D721Med (cell line): ENCODE data around the gene ANKRD12.
"Not testable (repeated sequence)": the region's sequence is repeated elsewhere in the genome, so short reads cannot be mapped to it uniquely, and the experiment has no call there.

Source experiments
- DNase-seq: peaks from one replicate; pipeline ENCODE4 v3.0.0; 2011; ENCODE audit warnings: low spot score; ENCODE audit not compliant: insufficient read length
- FAIRE-seq: peaks from 2 replicates; lab custom pipeline; 2011; peaks lifted over from hg19 to GRCh38; lab: Jason Lieb, UNC
- TF ChIP-seq, protein P1 (sequence below): IDR thresholded peaks from 2 replicates; pipeline ENCODE4 v1.5.1; 2012; ENCODE audit warnings: mild to moderate bottlenecking, control low read depth; ENCODE audit not compliant: insufficient read depth; ENCODE audit errors: missing control alignments

ANKRD12 gene

GRCh38 chr18:9248661-9249060, 112.1 kb downstream of the ANKRD12 start:
- FAIRE-seq: no peak
- TF ChIP-seq, protein P1, sequence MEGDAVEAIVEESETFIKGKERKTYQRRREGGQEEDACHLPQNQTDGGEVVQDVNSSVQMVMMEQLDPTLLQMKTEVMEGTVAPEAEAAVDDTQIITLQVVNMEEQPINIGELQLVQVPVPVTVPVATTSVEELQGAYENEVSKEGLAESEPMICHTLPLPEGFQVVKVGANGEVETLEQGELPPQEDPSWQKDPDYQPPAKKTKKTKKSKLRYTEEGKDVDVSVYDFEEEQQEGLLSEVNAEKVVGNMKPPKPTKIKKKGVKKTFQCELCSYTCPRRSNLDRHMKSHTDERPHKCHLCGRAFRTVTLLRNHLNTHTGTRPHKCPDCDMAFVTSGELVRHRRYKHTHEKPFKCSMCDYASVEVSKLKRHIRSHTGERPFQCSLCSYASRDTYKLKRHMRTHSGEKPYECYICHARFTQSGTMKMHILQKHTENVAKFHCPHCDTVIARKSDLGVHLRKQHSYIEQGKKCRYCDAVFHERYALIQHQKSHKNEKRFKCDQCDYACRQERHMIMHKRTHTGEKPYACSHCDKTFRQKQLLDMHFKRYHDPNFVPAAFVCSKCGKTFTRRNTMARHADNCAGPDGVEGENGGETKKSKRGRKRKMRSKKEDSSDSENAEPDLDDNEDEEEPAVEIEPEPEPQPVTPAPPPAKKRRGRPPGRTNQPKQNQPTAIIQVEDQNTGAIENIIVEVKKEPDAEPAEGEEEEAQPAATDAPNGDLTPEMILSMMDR: no peak
- DNase-seq: no peak

- TF ChIP-seq, protein P1: no peak
- DNase-seq: no peak
- FAIRE-seq: no peak
These were observed 112.7 kb downstream of the ANKRD12 start for GRCh38 chr18:9249254-9249653.

DNA sequence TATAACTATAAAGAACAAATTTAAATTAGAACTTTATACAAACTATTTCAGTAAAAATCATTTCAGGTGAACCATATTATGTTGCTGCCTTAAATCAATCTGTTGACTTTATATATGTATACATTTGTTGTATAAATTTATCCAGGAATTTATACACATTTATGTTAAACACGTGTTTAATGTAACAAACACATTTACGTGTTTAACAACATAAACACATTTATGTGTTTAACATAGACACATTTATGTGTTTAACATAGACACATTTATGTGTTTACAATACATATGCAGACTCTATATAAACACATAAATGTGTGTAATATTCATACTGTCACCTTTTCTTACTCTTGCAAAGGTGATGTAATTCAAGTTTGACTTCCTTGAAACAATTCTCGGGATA, 122.6 kb downstream of the ANKRD12 start:
- FAIRE-seq (peak; percentile 48), DNase-seq (no peak)
- TF ChIP-seq, protein P1: no peak

DNA sequence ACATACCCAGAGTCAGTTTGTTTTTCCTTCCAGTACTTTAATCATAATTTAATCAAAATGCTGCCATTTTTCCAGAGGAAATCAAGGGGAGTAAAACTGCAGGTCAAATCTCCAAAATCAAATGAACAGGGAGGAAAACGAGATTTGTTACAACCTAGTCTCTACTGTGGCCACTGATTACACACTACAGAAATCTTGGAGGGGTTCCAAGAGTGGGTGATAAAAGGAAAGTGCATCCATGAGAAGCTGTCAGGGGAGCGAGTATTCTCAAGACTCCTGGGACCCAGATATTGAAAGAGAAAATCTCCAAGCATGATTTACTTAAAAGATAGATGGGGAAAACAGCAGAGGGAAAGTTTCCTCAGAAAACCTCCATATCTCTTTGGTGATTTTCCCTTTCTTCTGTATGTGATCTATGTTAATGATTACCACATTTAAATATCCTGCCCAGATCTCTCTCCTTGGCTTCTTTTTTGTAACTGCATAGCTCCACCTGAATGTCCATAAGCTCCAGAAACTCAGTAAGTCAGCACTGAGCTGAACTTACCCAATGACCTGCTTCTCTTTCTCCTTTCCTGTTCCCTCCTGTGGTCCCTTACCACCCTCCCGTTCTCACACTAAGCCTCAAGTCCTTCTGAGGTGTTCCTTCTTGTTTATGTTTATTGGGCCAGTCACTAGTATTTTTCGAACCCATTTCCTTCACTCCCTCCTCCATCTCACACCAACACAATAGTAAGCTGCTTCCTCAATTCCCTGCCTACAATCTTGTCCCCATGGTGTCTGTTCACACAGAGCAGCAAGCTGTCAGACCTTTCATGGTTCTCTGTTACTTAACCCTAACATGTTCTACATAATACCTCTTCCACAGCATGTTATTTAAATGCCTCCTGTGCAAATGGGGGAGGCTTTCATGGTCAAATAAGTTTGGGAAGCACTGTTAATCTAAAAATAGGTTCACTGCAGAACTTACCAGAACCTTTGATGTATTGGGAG, 124.1 kb downstream of the ANKRD12 start:
- FAIRE-seq (no peak), DNase-seq (no peak)
- TF ChIP-seq, protein P1: no peak

DNA sequence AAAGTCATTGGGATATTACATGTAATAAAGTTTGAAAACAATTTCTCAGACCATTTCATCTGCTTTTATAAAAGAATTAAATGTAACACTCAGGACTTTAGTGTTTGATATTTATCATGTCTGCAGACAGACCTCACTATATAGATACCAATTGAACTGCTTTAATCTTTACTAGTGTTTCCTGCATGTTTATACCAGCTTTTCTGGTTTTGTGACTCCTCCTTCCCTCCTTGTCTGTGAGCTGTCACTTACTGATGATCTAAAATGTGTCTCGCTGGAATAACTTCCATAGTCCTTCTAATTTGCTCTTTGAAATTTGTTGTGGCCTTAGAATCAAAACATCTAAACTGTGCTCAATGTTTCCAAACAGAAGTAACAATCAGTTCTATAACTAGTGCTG, 126.7 kb downstream of the ANKRD12 start:
- no peak for FAIRE-seq
- TF ChIP-seq, protein P1: no peak

DNA sequence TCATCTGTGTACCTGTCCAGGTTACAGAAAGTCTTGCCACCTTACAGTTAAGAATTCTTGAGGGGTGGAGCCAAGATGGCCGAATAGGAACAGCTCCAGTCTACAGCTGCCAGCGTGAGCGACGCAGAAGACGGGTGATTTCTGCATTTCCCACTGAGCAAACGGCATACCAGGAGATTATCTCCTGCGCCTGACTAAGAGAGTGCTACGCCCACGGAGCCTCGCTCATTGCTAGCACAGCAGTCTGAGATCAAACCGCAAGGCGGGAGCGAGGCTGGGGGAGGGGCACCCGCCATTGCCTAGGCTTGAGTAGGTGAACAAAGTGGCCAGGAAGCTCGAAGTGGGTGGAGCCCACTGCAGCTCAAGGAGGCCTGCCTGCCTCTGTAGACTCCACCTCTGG, 128.2 kb downstream of the ANKRD12 start:
- FAIRE-seq, DNase-seq: not testable (repeated sequence)

More for the DNA sequence above, 126.7 kb downstream of the ANKRD12 start:
- no peak for DNase-seq

GRCh38 chr18:9273221-9273620, 136.6 kb downstream of the ANKRD12 start:
- DNase-seq: no peak
- FAIRE-seq: no peak
- TF ChIP-seq, protein P1: no peak
